HTERT RPE-1 (cell line): ENCODE data around the gene PDK1.
"Not testable (repeated sequence)": the region's sequence is repeated elsewhere in the genome, so short reads cannot be mapped to it uniquely, and the experiment has no call there.

ENCODE experiments used
- in situ Hi-C: fragments of 300-500 bp; cut with MboI; formaldehyde crosslinking; loops from 4 replicates; pipeline ENCODE4 v1.14.3; 2020; ENCODE audit warnings: low sequenced_read_pairs

The PDK1 gene

GRCh38 chr2:172555522-172556283, at the start of gene PDK1:
Gene PDK1, plus strand, starts transcription at chr2:172556090. Its CDS starts 61 bp downstream, at chr2:172556151.
- in situ Hi-C loops = no loop called here

DNA sequence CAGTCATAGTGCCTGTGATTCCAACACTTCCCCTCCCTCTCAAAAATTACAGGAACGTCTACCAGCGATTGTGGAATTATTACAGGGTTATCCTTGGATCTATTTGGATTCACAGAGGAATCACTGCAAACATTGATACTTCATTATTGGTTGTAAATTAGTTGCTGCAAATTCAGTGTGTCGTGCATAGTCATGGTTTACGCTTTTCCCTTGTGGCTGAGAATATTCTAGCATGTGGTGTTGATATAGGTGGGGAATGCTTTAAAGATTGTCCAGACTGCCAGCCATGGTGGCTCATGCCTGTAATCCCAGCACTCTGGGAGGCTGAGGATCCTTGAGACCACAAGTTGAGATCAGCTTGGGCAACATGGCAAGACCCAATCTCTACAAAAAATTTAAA, 48.7 kb upstream of the PDK1 start:
- in situ Hi-C loops = no loop called here

DNA sequence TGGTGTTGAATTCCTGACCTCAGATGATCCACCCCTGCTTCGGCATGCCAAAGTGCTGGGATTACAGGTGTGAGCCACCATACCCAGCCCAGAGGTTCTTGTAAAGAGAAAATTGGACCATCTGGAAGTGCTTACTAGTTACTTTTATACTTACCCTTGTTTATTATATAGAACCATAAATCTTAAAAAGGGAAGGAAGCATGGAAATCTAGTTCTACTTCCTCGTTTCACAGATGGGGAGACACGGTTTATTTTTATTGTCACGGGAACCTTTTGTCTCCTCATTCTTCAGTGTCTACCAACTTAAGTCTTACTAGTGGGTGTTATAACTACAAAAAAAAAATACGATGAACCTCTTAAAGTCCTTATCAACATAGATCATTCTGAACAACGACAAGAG, 45.8 kb upstream of the PDK1 start:
- in situ Hi-C loops = no loop called here

- in situ Hi-C loops = no loop called here
These were observed 45.3 kb upstream of the PDK1 start for GRCh38 chr2:172510548-172510947.

DNA sequence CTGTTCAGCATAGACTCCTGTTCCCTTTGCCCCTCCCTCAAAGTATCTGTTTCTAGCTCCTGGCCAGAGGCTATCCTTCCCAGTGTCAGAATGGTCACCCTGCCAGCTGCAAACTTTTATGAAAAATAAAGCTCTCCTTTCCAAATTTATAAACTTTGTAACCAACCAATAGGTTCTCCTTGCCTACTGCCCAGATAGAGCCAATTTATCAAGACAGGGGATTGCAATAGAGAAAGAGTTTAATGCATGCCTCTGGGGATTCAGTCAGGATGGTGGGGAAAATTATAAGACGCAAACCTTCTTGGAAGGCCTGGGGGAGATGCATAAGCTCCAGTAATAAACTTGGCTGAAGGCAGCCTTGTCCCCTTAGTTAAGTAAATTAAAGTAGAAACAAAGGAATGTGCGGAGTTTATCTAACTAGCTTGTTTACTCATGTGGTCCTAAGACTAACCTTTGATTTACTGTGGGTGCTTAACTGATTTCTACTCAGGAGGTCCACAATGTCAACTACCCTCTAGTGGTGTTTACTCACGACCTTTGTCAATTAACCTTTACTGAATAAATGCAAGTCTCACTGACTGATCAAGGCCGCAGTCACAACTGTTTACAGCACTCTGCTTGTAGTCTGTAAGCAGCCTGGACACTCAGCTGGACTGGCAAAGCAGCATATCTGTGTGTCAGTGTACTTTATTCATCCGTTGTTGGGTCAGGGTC, 42.9 kb upstream of the PDK1 start:
- in situ Hi-C loops = no loop called here

- in situ Hi-C loops = no loop called here
These were observed 42.4 kb upstream of the PDK1 start for GRCh38 chr2:172513524-172513900.

GRCh38 chr2:172513935-172514586, 41.8 kb upstream of the PDK1 start:
- in situ Hi-C loops = no loop called here

- in situ Hi-C loops = no loop called here
These were observed 39.6 kb upstream of the PDK1 start for GRCh38 chr2:172516299-172516698.

GRCh38 chr2:172518995-172519394, 36.9 kb upstream of the PDK1 start:
- in situ Hi-C loops = no loop called here

DNA sequence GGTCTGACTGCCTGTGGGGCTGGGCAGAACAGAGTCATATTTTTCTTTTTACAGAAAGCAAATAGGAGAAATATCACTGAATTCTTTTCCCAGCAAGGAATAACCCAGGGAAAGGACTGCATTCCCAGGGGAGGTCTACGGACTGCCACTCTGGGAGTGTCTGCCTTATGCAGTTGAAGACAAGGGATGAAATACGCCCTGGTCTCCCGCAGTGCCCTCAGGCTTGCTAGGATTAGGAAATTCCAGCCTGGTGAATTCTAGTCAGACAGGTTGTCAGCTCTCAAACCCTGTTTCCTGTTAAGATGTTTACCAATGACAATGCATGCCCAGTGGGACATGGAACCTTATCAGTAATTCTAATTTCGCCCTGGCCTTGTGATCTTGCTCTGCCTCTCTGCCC, 30.3 kb upstream of the PDK1 start:
- in situ Hi-C loops = no loop called here

GRCh38 chr2:172531309-172531708, 24.6 kb upstream of the PDK1 start:
- in situ Hi-C loops = no loop called here

DNA sequence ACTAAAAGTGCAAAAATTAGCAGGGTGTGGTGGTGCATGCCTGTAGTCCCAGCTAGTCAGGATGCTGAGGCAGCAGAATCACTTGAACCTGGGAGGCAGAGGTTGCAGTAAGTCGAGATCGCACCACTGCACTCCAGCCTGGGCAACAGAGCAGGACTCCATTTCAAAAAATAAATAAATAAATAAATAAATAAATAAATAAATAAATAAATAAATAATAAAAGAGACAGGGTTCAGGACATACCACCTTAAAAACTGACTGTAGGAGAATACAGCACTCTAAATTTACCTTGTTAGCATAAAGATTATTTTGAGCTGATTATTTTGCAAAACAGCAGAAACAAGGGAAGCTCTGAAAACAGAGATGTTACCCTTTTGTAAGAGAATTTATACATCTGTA, 23.4 kb upstream of the PDK1 start:
- in situ Hi-C loops = not testable (repeated sequence)

DNA sequence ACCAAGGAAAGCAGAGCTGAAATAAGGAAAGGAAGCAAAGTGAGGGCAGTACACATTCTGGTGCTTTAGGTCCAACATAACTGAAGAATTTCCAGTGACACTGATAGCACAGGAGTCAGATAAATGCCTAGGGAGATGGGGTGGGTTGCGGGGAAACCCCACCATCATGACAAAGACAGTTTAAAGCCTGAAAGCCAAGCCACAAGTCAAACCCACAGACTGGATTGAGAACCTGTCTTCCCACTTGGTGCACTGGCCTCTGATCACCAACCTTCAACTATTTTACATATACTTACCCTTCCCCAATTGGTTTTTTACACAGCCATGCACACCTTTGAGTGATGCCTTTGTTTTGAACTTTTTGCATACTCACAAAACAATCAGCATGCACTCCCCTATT, 22.2 kb upstream of the PDK1 start:
- in situ Hi-C loops = no loop called here

DNA sequence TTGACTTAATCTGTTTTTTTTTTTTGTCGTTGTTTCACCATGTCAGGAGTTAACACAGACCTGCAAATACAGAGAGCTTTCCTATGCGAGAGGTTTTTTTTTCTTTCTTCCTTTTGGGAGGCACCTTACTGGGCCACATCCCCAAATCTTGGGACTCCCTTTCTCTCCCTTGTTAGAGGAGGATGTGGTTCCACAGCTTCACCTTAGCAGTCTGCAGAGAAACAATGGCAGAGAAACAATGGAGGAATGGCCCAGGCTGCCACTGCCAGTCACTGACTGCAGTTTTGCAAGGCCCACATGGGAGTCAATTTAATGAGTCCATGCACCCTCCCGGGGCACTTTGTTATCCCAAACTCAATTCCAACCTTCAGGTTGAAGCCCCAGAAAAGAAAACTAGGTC, 20.8 kb upstream of the PDK1 start:
- in situ Hi-C loops = no loop called here

DNA sequence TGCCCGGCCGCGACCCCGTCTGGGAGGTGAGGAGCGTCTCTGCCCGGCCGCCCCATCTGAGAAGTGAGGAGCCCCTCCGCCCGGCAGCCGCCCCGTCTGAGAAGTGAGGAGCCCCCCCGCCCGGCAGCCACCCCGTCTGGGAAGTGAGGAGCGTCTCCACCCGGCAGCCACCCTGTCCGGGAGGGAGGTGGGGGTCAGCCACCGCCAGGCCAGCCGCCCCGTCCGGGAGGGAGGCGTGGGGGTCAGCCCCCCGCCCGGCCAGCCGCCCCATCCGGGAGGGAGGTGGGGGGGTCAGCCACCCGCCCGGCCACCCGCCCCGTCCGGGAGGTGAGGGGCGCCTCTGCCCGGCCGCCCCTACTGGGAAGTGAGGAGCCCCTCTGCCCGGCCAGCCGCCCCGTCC, 18.0 kb upstream of the PDK1 start:
- in situ Hi-C loops = not testable (repeated sequence)

GRCh38 chr2:172539767-172540166, 16.1 kb upstream of the PDK1 start:
- in situ Hi-C loops = no loop called here

- in situ Hi-C loops = no loop called here
These were observed 15.5 kb upstream of the PDK1 start for GRCh38 chr2:172540421-172540820.

DNA sequence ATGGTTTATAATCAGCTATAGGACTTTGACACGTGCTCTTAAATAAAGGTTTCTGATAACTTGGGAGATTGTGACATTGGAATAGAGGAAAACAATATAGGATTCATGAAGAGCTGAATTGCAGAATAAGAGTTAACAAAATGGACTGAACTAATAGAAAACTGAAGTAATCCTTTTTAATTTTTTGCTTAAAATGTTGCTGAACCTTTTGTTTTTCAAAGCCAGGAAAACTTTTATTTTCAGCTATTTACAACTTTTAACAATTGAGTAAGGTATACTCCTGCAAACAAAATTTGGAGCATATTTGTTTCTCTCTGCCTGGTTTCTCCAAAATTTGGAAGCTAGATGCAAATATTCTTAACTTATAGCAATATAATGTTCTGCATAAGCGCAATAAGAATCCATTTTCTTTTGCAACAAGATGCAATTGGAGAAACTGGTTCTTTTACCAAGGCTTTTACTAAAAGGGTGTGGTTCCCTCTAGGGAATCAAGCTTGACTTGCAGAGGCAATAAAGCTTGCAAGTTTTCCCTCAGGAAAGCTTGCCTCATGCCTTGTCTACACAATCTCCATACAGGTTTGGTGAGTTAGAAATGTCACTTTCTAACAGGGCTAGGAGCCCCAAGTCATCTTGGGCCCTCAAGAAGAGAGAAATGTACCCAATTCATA, 10.3 kb upstream of the PDK1 start:
- in situ Hi-C loops = no loop called here

- in situ Hi-C loops = no loop called here
These were observed 6.8 kb upstream of the PDK1 start for GRCh38 chr2:172549131-172549530.

DNA sequence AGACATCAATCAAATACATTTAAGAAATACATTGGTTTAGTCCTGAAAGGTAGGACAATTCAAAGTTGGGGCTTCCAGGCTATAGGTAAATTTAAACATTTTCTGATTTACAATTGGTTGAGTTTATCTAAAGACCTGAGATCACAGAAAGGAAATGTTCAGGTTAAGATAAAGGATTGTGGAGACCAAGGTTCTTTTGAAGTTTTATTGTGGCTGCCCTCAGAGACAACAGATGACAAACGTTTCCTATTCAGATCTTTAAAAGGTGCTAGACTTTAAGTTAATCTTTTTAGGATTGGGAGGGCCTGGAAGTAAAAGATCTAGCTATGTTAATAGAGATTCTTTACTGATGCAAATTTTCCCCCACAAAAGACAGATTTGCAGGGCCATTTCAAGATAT, 6.1 kb upstream of the PDK1 start:
- in situ Hi-C loops = not testable (repeated sequence)

DNA sequence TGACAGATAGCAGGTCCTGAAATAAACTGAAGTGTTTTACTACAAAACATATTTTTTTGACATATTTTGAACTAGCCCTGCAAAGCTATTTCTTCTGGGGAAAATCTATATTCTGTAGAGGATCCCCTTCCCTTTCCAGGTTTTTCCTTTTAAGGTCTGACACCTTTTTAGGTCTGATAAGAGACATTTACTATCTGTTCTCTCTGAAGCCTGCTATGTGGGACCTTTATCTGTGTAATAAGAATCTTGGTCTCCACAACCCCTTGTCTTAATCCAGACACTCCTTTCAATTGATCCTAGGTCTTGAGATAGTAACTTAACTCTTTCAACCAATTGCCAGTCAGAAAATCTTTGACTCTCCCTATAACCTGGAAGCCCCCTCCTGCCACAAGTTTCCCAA, 5.5 kb upstream of the PDK1 start:
- in situ Hi-C loops = no loop called here

DNA sequence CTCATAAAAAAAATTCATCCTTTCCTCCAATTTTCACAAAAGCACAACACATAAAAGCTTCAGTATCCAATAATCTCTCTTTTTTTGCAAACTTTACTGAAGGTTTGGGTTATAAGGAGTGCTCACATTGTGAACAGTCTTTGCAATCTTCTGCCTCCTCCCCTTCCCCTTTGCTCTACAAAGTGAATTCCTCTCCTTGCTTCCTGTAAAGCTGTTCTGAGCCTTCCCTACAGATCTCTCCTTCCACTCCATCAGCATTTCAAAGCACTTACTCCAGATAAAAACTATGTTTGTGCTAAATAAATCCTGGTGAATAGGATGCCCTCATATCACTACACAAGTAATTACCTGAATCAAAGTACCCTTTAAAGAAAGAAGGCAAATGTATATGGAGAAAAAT, 4.6 kb upstream of the PDK1 start:
- in situ Hi-C loops = no loop called here
